C4-2B (cell line): ENCODE measurements around the gene OR8B4.

Experiments used
- CTCF ChIP-seq: fragments of 450-650 bp; conservative IDR thresholded peaks from 2 replicates; pipeline ENCODE4 v1.5.1; 2017; ENCODE audit warnings: mild to moderate bottlenecking
- ZFX ChIP-seq: fragments of 450-650 bp; IDR thresholded peaks from 2 replicates; pipeline ENCODE4 v1.6.1; 2017

- TF ChIP-seq CTCF (no peak), ZFX (no peak)
Observed at GRCh38 chr11:124463324-124463723, 38.7 kb upstream of the OR8B4 start.
